AG04450 (cell line): ENCODE measurements around the gene TRERF1. TPM values are rescaled to one million over a fixed set of nuclear protein-coding genes. Genes with fewer than 3 reads are reported as not detected.
A peak's percentile ranks its signal among the peaks of the same experiment; 100 is the strongest.

ENCODE experiments used
- CTCF ChIA-PET: fragments of 300-600, 350-600 bp; formaldehyde crosslinking; extraction: SDS; loops from one replicate; lab custom pipeline; 2022; ENCODE audit warnings: antibody characterized with exemption, inconsistent platforms; lab: Charles Lee
- POLR2A ChIA-PET: fragments of 350-600 bp; formaldehyde crosslinking; extraction: SDS; loops from one replicate; lab custom pipeline; 2021; ENCODE audit warnings: antibody characterized with exemption, inconsistent platforms; lab: Yijun Ruan, JAX
- DNase-seq: peaks from one replicate; pipeline ENCODE4 v3.0.0-alpha.2; 2011; ENCODE audit warnings: low read depth, low spot score
- H3K27ac ChIP-seq: one replicate; pipeline ENCODE4 v1.5.1; 2012; ENCODE audit warnings: low read depth, low read length, control low read depth
- H3K27me3 ChIP-seq: one replicate; pipeline ENCODE4 v1.6.0; 2012; ENCODE audit warnings: low read length; ENCODE audit not compliant: control insufficient read depth, insufficient read depth
- H3K4me3 ChIP-seq: 2 replicates; pipeline ENCODE4 v1.5.1; 2011; ENCODE audit warnings: mild to moderate bottlenecking, low read depth, low read length, control low read depth
- H3K9me3 ChIP-seq: 2 replicates; pipeline ENCODE4 v1.5.1; 2012; ENCODE audit warnings: low read length; ENCODE audit not compliant: control insufficient read depth, insufficient read depth
- polyA plus RNA-seq: library from polyadenylated mRNA; depleted of rRNA; stranded (reverse); fragments of >200 nt; gene quantifications from 2 replicates; pipeline ENCODE4 v1.2.3, GENCODE V29; 2011
- TF ChIP-seq, protein P1 (sequence below): IDR thresholded peaks from 2 replicates; pipeline ENCODE4 v1.5.1; 2011; ENCODE audit warnings: low read depth, low read length, control low read depth, inconsistent platforms

The TRERF1 gene
- polyA plus RNA-seq, 1 experiment = 7.3 TPM

DNA sequence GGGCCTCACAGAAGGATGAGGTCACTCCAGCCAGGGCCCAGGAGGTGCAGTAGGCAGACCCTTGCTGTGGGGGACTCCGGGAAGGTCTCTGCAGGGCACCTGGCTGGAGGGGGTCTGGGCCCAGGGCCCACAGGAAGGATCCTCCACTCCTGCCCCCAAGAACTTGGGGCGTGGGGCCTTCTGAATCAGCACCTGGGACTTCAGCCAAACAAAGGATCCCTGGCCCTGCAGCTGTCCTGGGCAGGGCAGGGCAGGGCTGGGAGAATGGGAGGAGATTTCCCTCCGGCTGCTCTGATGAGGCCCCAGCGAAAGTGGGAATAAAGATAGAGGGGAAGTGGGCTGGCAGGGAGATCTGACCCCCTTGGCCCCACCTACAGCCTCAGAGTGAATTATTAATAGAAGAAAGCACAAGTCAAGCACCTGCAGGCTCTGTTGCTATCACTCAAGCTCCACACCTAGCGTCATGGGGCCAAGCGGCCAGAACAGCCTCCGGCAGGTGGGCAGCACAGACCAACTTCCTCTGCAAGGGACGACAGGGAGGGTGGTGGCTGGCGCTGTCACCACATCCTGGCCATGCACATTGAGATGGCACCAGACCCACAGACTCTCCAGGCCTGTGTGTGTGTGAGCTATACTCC, 172.5 kb downstream of the TRERF1 start:
- H3K4me3 ChIP-seq = no peak overlapping the region
- no peaks in the 10 kb centered on the region for H3K27me3 ChIP-seq
- H3K27ac ChIP-seq = no peak overlapping the region
- TF ChIP-seq, protein P1, sequence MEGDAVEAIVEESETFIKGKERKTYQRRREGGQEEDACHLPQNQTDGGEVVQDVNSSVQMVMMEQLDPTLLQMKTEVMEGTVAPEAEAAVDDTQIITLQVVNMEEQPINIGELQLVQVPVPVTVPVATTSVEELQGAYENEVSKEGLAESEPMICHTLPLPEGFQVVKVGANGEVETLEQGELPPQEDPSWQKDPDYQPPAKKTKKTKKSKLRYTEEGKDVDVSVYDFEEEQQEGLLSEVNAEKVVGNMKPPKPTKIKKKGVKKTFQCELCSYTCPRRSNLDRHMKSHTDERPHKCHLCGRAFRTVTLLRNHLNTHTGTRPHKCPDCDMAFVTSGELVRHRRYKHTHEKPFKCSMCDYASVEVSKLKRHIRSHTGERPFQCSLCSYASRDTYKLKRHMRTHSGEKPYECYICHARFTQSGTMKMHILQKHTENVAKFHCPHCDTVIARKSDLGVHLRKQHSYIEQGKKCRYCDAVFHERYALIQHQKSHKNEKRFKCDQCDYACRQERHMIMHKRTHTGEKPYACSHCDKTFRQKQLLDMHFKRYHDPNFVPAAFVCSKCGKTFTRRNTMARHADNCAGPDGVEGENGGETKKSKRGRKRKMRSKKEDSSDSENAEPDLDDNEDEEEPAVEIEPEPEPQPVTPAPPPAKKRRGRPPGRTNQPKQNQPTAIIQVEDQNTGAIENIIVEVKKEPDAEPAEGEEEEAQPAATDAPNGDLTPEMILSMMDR = no peak
- ChIA-PET POLR2A (no interaction called here), CTCF (interaction anchor here (1.5 to 5.5 kb wide), 2 partner anchors 65 to 268 kb away, joined by 4 to 23 read pairs; no protein-coding TSS in a partner anchor)
- DNase-seq = no peak
- no peaks in the 10 kb centered on the region; the same call in 1 of the 2 replicates for H3K9me3 ChIP-seq

DNA sequence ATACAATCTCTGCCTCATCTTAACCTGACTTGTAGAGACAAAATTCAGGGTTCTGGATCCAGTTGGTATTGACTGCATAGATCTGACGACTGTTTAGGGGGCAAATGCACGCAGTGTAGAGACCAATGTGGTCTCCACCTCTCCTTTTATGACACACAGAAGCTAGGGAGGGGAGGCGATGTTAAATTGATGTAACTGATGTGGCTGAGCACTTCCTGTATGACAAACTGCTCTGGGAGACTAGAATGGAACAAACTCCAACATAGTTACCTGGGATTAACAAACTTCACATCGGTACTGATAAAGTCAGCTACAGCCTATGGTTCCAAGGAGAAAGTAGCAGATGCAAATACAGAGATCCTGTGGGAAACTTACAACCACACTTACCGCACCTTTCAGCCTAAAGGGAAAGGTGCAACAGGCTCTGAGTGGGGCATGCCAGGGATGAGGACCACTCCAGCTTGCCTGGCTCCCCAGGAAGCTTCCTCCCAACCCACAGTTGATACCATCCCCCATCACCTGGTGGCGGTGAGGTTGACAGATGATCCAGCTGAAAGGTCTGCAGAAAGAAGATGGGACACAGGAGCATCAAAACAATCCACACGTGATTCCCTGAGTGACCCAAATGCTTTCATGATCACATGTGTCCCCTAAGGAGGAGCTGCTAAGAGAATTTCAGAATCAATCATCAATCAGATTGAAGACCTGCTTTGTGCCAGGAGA, 173.4 kb downstream of the TRERF1 start:
- DNase-seq = no peak
- no peaks in the 10 kb centered on the region; the same call in 1 of the 2 replicates for H3K9me3 ChIP-seq
- H3K4me3 ChIP-seq = no peak overlapping the region
- TF ChIP-seq, protein P1 = no peak
- CTCF ChIA-PET = interaction anchor here (1.5 to 5.5 kb wide), 2 partner anchors 64 to 269 kb away, joined by 4 to 23 read pairs; no protein-coding TSS in a partner anchor
- no peaks in the 10 kb centered on the region for H3K27me3 ChIP-seq
- POLR2A ChIA-PET = no interaction called here
- no peak overlapping the region for H3K27ac ChIP-seq

DNA sequence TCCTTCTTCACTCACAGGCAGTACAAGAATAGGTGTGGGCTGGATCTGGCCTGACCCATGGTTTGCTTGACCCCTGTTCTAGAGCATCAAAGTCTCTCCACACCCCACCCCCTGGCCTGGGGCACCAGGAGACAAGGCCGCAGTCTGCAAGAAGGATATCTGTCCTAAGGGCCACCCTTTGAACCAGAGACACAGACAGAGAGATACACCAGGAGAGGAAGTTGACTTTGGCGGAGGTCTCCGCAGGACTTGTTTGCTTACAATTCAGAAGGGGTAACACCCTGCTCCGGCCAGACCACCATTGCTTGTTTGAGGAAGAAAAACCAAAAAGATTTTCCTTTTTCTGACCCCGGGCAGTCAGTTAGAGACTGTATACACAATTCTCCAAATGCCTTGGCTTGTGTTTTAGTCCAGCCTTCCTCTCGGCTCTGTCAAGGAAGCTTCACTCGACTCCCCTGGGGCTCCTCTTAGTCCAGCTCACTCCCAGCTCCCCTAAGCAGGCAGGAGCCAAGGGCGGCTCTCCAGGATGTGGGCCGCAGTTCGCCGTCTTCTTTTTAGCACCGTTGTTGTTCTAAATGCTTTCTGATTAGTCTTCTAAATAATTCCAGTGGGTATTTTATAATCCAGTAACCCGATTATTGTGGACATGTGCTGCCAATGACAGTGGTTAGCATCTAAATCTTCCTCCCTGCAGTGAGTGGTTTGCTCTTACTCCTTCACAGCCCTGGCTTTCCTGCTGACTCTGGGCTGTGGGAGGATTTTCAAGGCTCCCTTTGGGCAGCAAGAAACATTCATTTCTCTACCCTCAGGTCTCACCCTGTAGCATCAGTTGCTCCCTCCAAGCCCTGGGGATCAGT, 175.5 kb downstream of the TRERF1 start:
- Histone ChIP-seq H3K4me3 (no peak overlapping the region), H3K27me3 (no peaks in the 10 kb centered on the region), H3K27ac (peak overlapping the region; percentile 21), H3K9me3 (no peaks in the 10 kb centered on the region; the same call in 1 of the 2 replicates)
- DNase-seq = no peak
- TF ChIP-seq, protein P1 = no peak
- ChIA-PET POLR2A (no interaction called here), CTCF (interaction anchor here (1.4 to 5.5 kb wide), 2 partner anchors 256 to 271 kb away, joined by 5 to 23 read pairs; no protein-coding TSS in a partner anchor)

DNA sequence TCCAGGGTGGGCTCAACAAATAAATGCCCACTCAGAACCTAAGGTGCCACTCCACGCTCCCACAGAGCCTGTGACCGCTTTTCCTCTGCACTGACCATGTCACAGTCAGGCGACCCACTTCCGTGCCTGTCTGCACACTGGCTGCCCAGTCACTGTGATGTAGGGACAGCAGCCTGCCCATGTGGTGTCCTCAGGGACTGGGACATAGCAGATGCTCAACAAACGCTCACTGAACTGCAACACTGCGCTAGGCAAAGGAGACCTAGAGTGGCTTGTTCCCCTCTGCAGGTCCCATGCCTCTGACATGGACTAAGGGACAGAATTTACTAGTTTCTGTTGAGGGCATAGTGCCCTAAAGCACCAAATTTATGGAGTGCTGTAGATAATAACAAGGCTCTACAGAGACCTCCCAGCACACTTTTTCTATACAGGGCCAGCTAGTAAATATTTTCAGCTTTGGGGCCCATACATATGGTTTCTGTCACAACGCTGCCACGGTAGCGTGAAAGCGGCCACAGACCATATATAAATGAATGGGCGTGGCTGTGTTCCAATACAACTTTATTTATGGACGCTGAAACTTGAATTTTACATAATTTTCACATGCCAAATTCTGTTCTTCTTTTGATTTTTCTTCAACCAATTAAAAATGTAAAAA, 176.2 kb downstream of the TRERF1 start:
- Histone ChIP-seq H3K27ac (no peak overlapping the region), H3K9me3 (no peaks in the 10 kb centered on the region; the same call in 1 of the 2 replicates), H3K4me3 (no peak overlapping the region), H3K27me3 (no peaks in the 10 kb centered on the region)
- CTCF ChIA-PET = no interaction called here
- DNase-seq = no peak
- TF ChIP-seq, protein P1 = no peak
- POLR2A ChIA-PET = interaction anchor here (0.6 kb wide), 1 partner anchor 204 kb away, joined by 7 read pairs; no protein-coding TSS in a partner anchor
